Caco-2 (cell line): ENCODE data around the gene OLIG2. TPM values are rescaled to one million over a fixed set of nuclear protein-coding genes. Genes with fewer than 3 reads are reported as not detected.

Source experiments
- BruUV-seq: library from RNA; stranded (reverse); fragments of 400-500 nt; replicated peaks from 2 replicates; lab custom pipeline; 2021; lab: Mats Ljungman, UMichigan
- CTCF ChIA-PET: fragments of 300-600 bp; sonication (Branson Sonifier 250); formaldehyde crosslinking; loops from one replicate; lab custom pipeline; 2022; ENCODE audit warnings: antibody characterized with exemption; lab: Charles Lee
- POLR2A ChIA-PET: fragments of 300-600 bp; sonication (Branson Sonifier 250); formaldehyde crosslinking; loops from one replicate; lab custom pipeline; 2022; ENCODE audit warnings: antibody characterized with exemption; lab: Charles Lee
- DNase-seq, 2 experiments: peaks; one replicate each; pipeline versions ENCODE4 v3.0.0 to v3.0.0-alpha.2; 2020 to 2022
- H3K27me3 ChIP-seq: replicated peaks from 2 replicates; pipeline ENCODE4 v1.6.0; 2011; ENCODE audit warnings: low read length; ENCODE audit not compliant: control insufficient read depth, insufficient read depth
- H3K36me3 ChIP-seq: 2 replicates; pipeline ENCODE4 v1.5.1; 2011; ENCODE audit warnings: low read length; ENCODE audit not compliant: control insufficient read depth, insufficient read depth
- H3K4me1 ChIP-seq: fragments of 250-450 bp; sonication (Bioruptor Pico); 2 replicates; pipeline ENCODE4 v1.5.1; 2020; ENCODE audit warnings: mild to moderate bottlenecking
- H3K4me3 ChIP-seq: 2 replicates; pipeline ENCODE4 v1.5.1; 2011; ENCODE audit warnings: low read depth, mild to moderate bottlenecking, control low read depth, low read length
- H3K9me3 ChIP-seq: fragments of 250-450 bp; sonication (Bioruptor Pico); 2 replicates; pipeline ENCODE4 v1.5.1; 2020; ENCODE audit warnings: mild to moderate bottlenecking, moderate library complexity
- H3K27ac Mint-ChIP-seq: one replicate; pipeline ENCODE4 v1.8.0; 2022; ENCODE audit warnings: mixed read lengths; ENCODE audit not compliant: unreplicated experiment
- H3K27me3 Mint-ChIP-seq: one replicate; pipeline ENCODE4 v1.8.0; 2022; ENCODE audit warnings: mixed read lengths; ENCODE audit not compliant: insufficient read depth, unreplicated experiment
- H3K36me3 Mint-ChIP-seq: one replicate; pipeline ENCODE4 v1.8.0; 2022; ENCODE audit warnings: mild to moderate bottlenecking, mixed read lengths; ENCODE audit not compliant: insufficient read depth, unreplicated experiment
- H3K4me1 Mint-ChIP-seq: one replicate; pipeline ENCODE4 v1.8.0; 2022; ENCODE audit warnings: low read depth, mixed read lengths; ENCODE audit not compliant: unreplicated experiment
- H3K4me3 Mint-ChIP-seq: one replicate; pipeline ENCODE4 v1.8.0; 2022; ENCODE audit warnings: mild to moderate bottlenecking, moderate library complexity, mixed read lengths; ENCODE audit not compliant: unreplicated experiment
- H3K9me3 Mint-ChIP-seq: one replicate; pipeline ENCODE4 v1.8.0; 2022; ENCODE audit warnings: mixed read lengths; ENCODE audit not compliant: unreplicated experiment
- CTCF ChIP-seq, 2 experiments: fragments of 200-600 bp in 1 of 2; IDR thresholded peaks; 1 replicate in 1 of 2; 2 replicates in 1 of 2; pipeline versions ENCODE4 v1.5.1 to v1.8.0; 2011 to 2022; ENCODE audit warnings: antibody characterized with exemption in 1 of 2, control low read depth in 1 of 2, inconsistent platforms in 1 of 2, low read depth in 1 of 2, low read length in 1 of 2, mild to moderate bottlenecking in 1 of 2, moderate library complexity in 1 of 2; ENCODE audit not compliant: insufficient read depth in 1 of 2, severe bottlenecking in 1 of 2, unreplicated experiment in 1 of 2
- intact Hi-C: fragments of 100-400 bp; cut with micrococcal nuclease; formaldehyde crosslinking; loops from one replicate; pipeline ENCODE4 v1.10.0; 2022; ENCODE audit not compliant: unreplicated experiment
- total RNA-seq: library from RNA; stranded (reverse); gene quantifications from 2 replicates; pipeline ENCODE4 v1.2.3, GENCODE V29; 2022

The OLIG2 gene
- total RNA-seq, 1 experiment from 2014 or later: not detected

- TF ChIP-seq CTCF (IDR thresholded peaks at IDR 0.05; ENCODE audit: insufficient read depth in 1 of 2, low read depth in 1 of 2, low read length in 1 of 2, severe bottlenecking in 1 of 2, unreplicated experiment in 1 of 2): no peak
- Histone ChIP-seq H3K36me3 (no peaks in the 10 kb centered on the region), H3K4me1 (no peaks in the 10 kb centered on the region), H3K27me3 (no peaks in the 10 kb centered on the region; the same call in 1 of the 2 replicates), H3K9me3 (no peaks in the 10 kb centered on the region), H3K4me3 (no peak overlapping the region)
- CTCF ChIA-PET: no interaction called here
- H3K27ac Mint-ChIP-seq: no peak overlapping the region
- peaks cover 9% of the 10 kb centered on the region for H3K4me1 Mint-ChIP-seq
- no TSS peak for BruUV-seq
- intact Hi-C loops: no loop called here
- H3K4me3 Mint-ChIP-seq: no peak overlapping the region
- H3K36me3 Mint-ChIP-seq: no peaks in the 10 kb centered on the region
- H3K9me3 Mint-ChIP-seq: peaks cover 9% of the 10 kb centered on the region
- DNase-seq: no peak
- POLR2A ChIA-PET: no interaction called here
- H3K27me3 Mint-ChIP-seq: peaks cover 20% of the 10 kb centered on the region
Observed at GRCh38 chr21:33014331-33014730, 11.4 kb upstream of the OLIG2 start.

DNA sequence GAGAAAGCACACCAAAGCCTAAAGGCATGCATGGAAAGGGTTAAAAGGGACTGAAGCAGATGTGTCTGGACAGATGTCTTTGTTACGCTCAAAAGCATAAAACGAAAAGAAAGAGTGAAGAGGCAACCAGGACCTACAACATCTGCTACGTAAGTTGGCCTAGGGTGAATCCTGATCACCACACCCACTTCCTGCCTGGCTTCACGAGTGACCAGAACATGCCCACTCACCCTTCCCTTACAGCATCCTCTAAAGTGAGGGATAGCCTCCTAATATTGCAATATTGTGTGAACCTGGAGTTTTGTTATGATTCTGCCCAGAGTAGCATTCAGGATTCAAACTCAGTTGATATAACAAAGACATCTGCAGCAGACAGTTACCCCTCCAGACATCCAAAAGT lies 10.6 kb upstream of the OLIG2 start:
- Histone ChIP-seq H3K36me3 (no peaks in the 10 kb centered on the region), H3K4me1 (no peaks in the 10 kb centered on the region), H3K9me3 (no peaks in the 10 kb centered on the region), H3K27me3 (no peaks in the 10 kb centered on the region; the same call in 1 of the 2 replicates), H3K4me3 (no peak overlapping the region)
- no peaks in the 10 kb centered on the region for H3K36me3 Mint-ChIP-seq
- no peak for TF ChIP-seq CTCF (IDR thresholded peaks at IDR 0.05; ENCODE audit: insufficient read depth in 1 of 2, low read depth in 1 of 2, low read length in 1 of 2, severe bottlenecking in 1 of 2, unreplicated experiment in 1 of 2)
- CTCF ChIA-PET: no interaction called here
- H3K4me3 Mint-ChIP-seq: no peak overlapping the region
- BruUV-seq: no TSS peak
- no peak for DNase-seq
- peaks cover 21% of the 10 kb centered on the region for H3K27me3 Mint-ChIP-seq
- POLR2A ChIA-PET: no interaction called here
- peaks cover 9% of the 10 kb centered on the region for H3K4me1 Mint-ChIP-seq
- intact Hi-C loops: no loop called here
- H3K9me3 Mint-ChIP-seq: peaks cover 9% of the 10 kb centered on the region
- no peak overlapping the region for H3K27ac Mint-ChIP-seq

GRCh38 chr21:33015756-33016155 lies 10.0 kb upstream of the OLIG2 start:
- H3K36me3 Mint-ChIP-seq: no peaks in the 10 kb centered on the region
- H3K4me3 Mint-ChIP-seq: no peak overlapping the region
- TF ChIP-seq CTCF (IDR thresholded peaks at IDR 0.05; ENCODE audit: insufficient read depth in 1 of 2, low read depth in 1 of 2, low read length in 1 of 2, severe bottlenecking in 1 of 2, unreplicated experiment in 1 of 2): no peak
- no TSS peak for BruUV-seq
- no peak for DNase-seq
- peaks cover 9% of the 10 kb centered on the region for H3K9me3 Mint-ChIP-seq
- Histone ChIP-seq H3K27me3 (no peaks in the 10 kb centered on the region; the same call in 1 of the 2 replicates), H3K4me1 (no peaks in the 10 kb centered on the region), H3K9me3 (no peaks in the 10 kb centered on the region), H3K36me3 (no peaks in the 10 kb centered on the region), H3K4me3 (no peak overlapping the region)
- intact Hi-C loops: no loop called here
- ChIA-PET POLR2A (no interaction called here), CTCF (no interaction called here)
- H3K27ac Mint-ChIP-seq: no peak overlapping the region
- peaks cover 9% of the 10 kb centered on the region for H3K4me1 Mint-ChIP-seq
- H3K27me3 Mint-ChIP-seq: peaks cover 17% of the 10 kb centered on the region
